HepG2 (cell line): Measurements from ENCODE around the gene ACTR3. TPM values are rescaled to one million over a fixed set of nuclear protein-coding genes. Genes with fewer than 3 reads are reported as not detected.
A peak's percentile ranks its signal among the peaks of the same experiment; 100 is the strongest.

ENCODE experiments used
- ATAC-seq: fragments of 200-7000 bp; cut with Tn5 transposase; 3 replicates; pipeline ENCODE4 v1.9.1; 2020; ENCODE audit warnings: mild to moderate bottlenecking, moderate library complexity
- BruUV-seq: library from RNA; stranded (reverse); fragments of 400-500 nt; replicated peaks from 2 replicates; lab custom pipeline; 2021; lab: Mats Ljungman, UMichigan
- CTCF ChIA-PET: fragments of 300-600 bp; formaldehyde crosslinking; extraction: SDS; loops from one replicate; lab custom pipeline; 2021; ENCODE audit warnings: low total read pairs, inconsistent platforms, low intra/inter-chr PET ratio; lab: Yijun Ruan, JAX
- POLR2A ChIA-PET: fragments of 350-600 bp; sonication (Branson Sonifier 250); formaldehyde crosslinking; loops from one replicate; lab custom pipeline; 2020; ENCODE audit warnings: antibody characterized with exemption, inconsistent platforms; lab: Yijun Ruan, JAX
- DNase-seq: peaks from one replicate; pipeline ENCODE4 v3.0.0-alpha.2; 2015; ENCODE audit warnings: low spot score
- FAIRE-seq: peaks from 3 replicates; lab custom pipeline; 2011; peaks lifted over from hg19 to GRCh38; lab: Jason Lieb, UNC
- H2AFZ ChIP-seq: one replicate; pipeline ENCODE4 v1.6.1; 2011; ENCODE audit warnings: low read length, inconsistent platforms
- H3K27ac ChIP-seq: fragments of 300-600 bp; 3 replicates; pipeline ENCODE4 v1.8.0; 2011; ENCODE audit warnings: mixed run types, mild to moderate bottlenecking, mixed read lengths, low read length, inconsistent platforms; ENCODE audit not compliant: insufficient read depth; ENCODE audit errors: extremely low read length
- H3K27me3 ChIP-seq, 2 experiments: fragments of 200-600 bp in 1 of 2; 2 replicates in 1 of 2; 3 replicates in 1 of 2; pipeline versions ENCODE4 v1.6.0 to v1.8.0; 2011; ENCODE audit warnings: low read length in 2 of 2, mild to moderate bottlenecking in 2 of 2, moderate library complexity in 2 of 2, inconsistent platforms in 1 of 2; ENCODE audit not compliant: insufficient read depth in 2 of 2, control insufficient read depth in 1 of 2
- H3K36me3 ChIP-seq, 2 experiments: fragments of 200-600 bp in 1 of 2; replicated peaks in 1 of 2; 2 replicates in 1 of 2; 3 replicates in 1 of 2; pipeline versions ENCODE4 v1.5.1 to v1.8.0; 2011; ENCODE audit warnings: low read length in 2 of 2, inconsistent platforms in 1 of 2; ENCODE audit not compliant: insufficient read depth in 2 of 2, control insufficient read depth in 1 of 2
- H3K4me1 ChIP-seq: 2 replicates; pipeline ENCODE4 v1.5.1; 2012; ENCODE audit warnings: low read length, inconsistent platforms; ENCODE audit not compliant: insufficient read depth
- H3K4me2 ChIP-seq: 2 replicates; pipeline ENCODE4 v1.6.0; 2011; ENCODE audit warnings: low read depth, low read length, inconsistent platforms
- H3K4me3 ChIP-seq, 3 experiments: fragments of 200-600 bp in 1 of 3; sonication (generic), shearing (Covaris generic) in 1 of 3; replicated peaks in 1 of 3; 2 replicates each; pipeline ENCODE4 v1.5.1; 2011 to 2016; ENCODE audit warnings: low read length in 3 of 3, inconsistent platforms in 2 of 3, low read depth in 2 of 3, mild to moderate bottlenecking in 2 of 3, control low read depth in 1 of 3, mixed read lengths in 1 of 3; ENCODE audit not compliant: insufficient read depth in 1 of 3
- H3K79me2 ChIP-seq: one replicate; pipeline ENCODE4 v1.6.1; 2011; ENCODE audit warnings: low read length, inconsistent platforms; ENCODE audit not compliant: insufficient read depth
- H3K9ac ChIP-seq: 2 replicates; pipeline ENCODE4 v1.6.0; 2011; ENCODE audit warnings: mild to moderate bottlenecking, low read depth, low read length, inconsistent platforms; ENCODE audit not compliant: insufficient read depth
- H3K9me3 ChIP-seq: 2 replicates; pipeline ENCODE4 v1.5.1; 2012; ENCODE audit warnings: mild to moderate bottlenecking, low read length
- H4K20me1 ChIP-seq: 2 replicates; pipeline ENCODE4 v1.6.0; 2011; ENCODE audit warnings: inconsistent platforms, mild to moderate bottlenecking, low read length, moderate library complexity; ENCODE audit not compliant: insufficient read depth
- ARID2 ChIP-seq: sonication (generic); formaldehyde crosslinking; IDR thresholded peaks from 2 replicates; pipeline ENCODE4 v1.8.1; 2022; ENCODE audit warnings: mild to moderate bottlenecking, missing genetic modification reagents, borderline replicate concordance
- CHD4 ChIP-seq: fragments of 200-600 bp; sonication (generic); IDR thresholded peaks from 2 replicates; pipeline ENCODE4 v1.7.0; 2017; ENCODE audit warnings: mild to moderate bottlenecking, low read length, borderline replicate concordance
- ERF ChIP-seq: IDR thresholded peaks from 2 replicates; pipeline ENCODE4 v1.6.1; 2018; ENCODE audit warnings: missing biosample characterization, missing genetic modification reagents
- GATAD1 ChIP-seq: IDR thresholded peaks from 2 replicates; pipeline ENCODE4 v1.6.1; 2016; ENCODE audit warnings: missing genetic modification reagents, missing compliant biosample characterization
- HHEX ChIP-seq: IDR thresholded peaks from 2 replicates; pipeline ENCODE4 v1.6.1; 2016; ENCODE audit warnings: control low read depth
- IRF2 ChIP-seq: IDR thresholded peaks from 2 replicates; pipeline ENCODE4 v1.6.1; 2018; ENCODE audit warnings: missing genetic modification reagents, missing compliant biosample characterization
- MIER3 ChIP-seq: IDR thresholded peaks from 2 replicates; pipeline ENCODE4 v1.6.1; 2016; ENCODE audit warnings: missing compliant biosample characterization, borderline replicate concordance
- RAD51 ChIP-seq: fragments of 450-650 bp; IDR thresholded peaks from 2 replicates; pipeline ENCODE4 v1.6.1; 2016; ENCODE audit warnings: borderline replicate concordance
- REPIN1 ChIP-seq: sonication (generic); formaldehyde crosslinking; IDR thresholded peaks from 2 replicates; pipeline ENCODE4 v1.8.0; 2022; ENCODE audit warnings: missing genetic modification reagents, low read depth, mild to moderate bottlenecking, borderline replicate concordance
- SMAD3 ChIP-seq: sonication (generic); formaldehyde crosslinking; IDR thresholded peaks from 2 replicates; pipeline ENCODE4 v1.4.0; 2020; ENCODE audit warnings: missing genetic modification reagents
- ZNF230 ChIP-seq: sonication (generic); formaldehyde crosslinking; IDR thresholded peaks from 2 replicates; pipeline ENCODE4 v1.4.0; 2020; ENCODE audit warnings: mild to moderate bottlenecking, missing genetic modification reagents
- ZNF557 ChIP-seq: sonication (generic); formaldehyde crosslinking; IDR thresholded peaks from 2 replicates; pipeline ENCODE4 v1.4.0; 2020; ENCODE audit warnings: missing genetic modification reagents
- ZNF629 ChIP-seq: sonication (generic); formaldehyde crosslinking; conservative IDR thresholded peaks from 2 replicates; pipeline ENCODE4 v1.5.0; 2020; ENCODE audit warnings: missing genetic modification reagents
- ZNF709 ChIP-seq: sonication (generic); formaldehyde crosslinking; IDR thresholded peaks from 2 replicates; pipeline ENCODE4 v1.5.0; 2020; ENCODE audit warnings: mild to moderate bottlenecking, missing genetic modification reagents
- WGBS: methylation state at CpG from one replicate; pipeline ENCODE4 v1.1.6; 2017; ENCODE audit warnings: low lambda C conversion rate; 5-methylcytosine and 5-hydroxymethylcytosine counted together
- in situ Hi-C: cut with HindIII; loops from 2 replicates; pipeline ENCODE4 v1.10.0; 2017; ENCODE audit warnings: low pct_unique_long_range_greater_than_20kb; ENCODE audit not compliant: extremely low pct_ligation_motif_present
- intact Hi-C: fragments of 100-400 bp; cut with micrococcal nuclease; formaldehyde crosslinking; loops from one replicate; pipeline ENCODE4 v1.10.0; 2022; ENCODE audit not compliant: unreplicated experiment
- polyA plus RNA-seq, 8 experiments: library from polyadenylated mRNA; depleted of rRNA in 3 of 8; stranded (reverse) in 7 of 8; unstranded in 1 of 8; fragments of >200 nt; fragmentation: Illumina TruSeq in 4 of 8; extraction: Trizol in 4 of 8; gene quantifications; 2 replicates each; pipeline versions ENCODE4 v1.2.1 to v1.2.3, GENCODE V29; 2011 to 2016; ENCODE audit warnings: low read depth in 4 of 8, missing spikeins in 1 of 8, mixed read lengths in 1 of 8; ENCODE audit not compliant: insufficient read depth in 1 of 8
- total RNA-seq, 5 experiments: library from RNA; depleted of rRNA; stranded (reverse); fragments of >200 nt; fragmentation: Illumina TruSeq; extraction: Trizol; gene quantifications; 2 replicates each; pipeline ENCODE4 v1.2.3, GENCODE V29; 2016; ENCODE audit warnings: low read depth in 1 of 5
- TF ChIP-seq, protein P1 (sequence below): IDR thresholded peaks from 2 replicates; pipeline ENCODE4 v1.4.0; 2020; ENCODE audit warnings: mild to moderate bottlenecking, missing genetic modification reagents
- TF ChIP-seq, protein P2 (sequence below): sonication (generic); formaldehyde crosslinking; IDR thresholded peaks from 2 replicates; pipeline ENCODE4 v1.5.0; 2020; ENCODE audit warnings: mild to moderate bottlenecking, low read depth, missing genetic modification reagents, borderline replicate concordance

ACTR3 gene
- total and polyA plus RNA-seq, 2 of the 13 experiments (the other 11 are each of a cell fraction or from before 2014, with no cell fraction given) = 123 to 225 TPM

DNA sequence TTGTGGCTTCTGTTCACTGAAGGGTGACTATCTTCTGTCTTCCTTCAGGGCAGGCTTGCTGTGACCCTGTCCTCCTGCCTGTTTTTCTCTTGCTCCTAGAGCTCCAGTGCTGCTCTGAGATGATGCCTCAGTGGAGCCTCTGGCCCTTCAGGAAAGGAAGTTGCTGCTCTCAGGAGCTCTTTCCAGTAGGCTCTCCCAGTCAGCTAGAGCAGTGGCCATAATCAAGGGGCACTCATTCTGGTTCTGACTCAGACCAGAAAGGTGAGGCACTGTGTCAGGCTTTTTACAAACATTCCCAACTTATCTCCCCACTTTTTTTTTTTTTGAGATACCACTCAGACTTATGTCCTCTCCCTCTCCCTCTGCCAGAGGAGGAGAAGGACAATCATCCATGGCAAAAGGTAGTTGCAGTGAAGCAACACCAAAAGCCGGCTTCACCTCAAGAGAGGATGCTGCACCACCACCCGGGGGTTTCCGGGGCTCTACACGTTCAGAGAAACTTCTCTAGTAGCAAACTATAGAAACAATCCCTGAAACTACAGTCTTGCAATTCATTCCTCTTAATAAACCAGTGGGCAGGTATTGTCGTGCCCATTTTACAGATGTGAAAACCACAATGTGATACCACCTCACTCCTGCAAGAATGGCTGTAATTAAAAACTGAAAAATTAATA lies 115.4 kb downstream of the ACTR3 start:
- peaks cover 56% of the 10 kb centered on the region for H3K4me1 ChIP-seq
- no peak overlapping the region for H3K27ac ChIP-seq
- POLR2A ChIA-PET = no interaction called here
- no peak overlapping the region for H3K4me2 ChIP-seq
- in situ Hi-C loops = no loop called here
- H3K9me3 ChIP-seq = no peaks in the 10 kb centered on the region
- FAIRE-seq = no peak
- H4K20me1 ChIP-seq = no peaks in the 10 kb centered on the region
- no peak for ATAC-seq
- H3K9ac ChIP-seq = no peak overlapping the region
- no peak overlapping the region for H2AFZ ChIP-seq
- 76% methylated on average over 5 of the region's 5 CpGs for WGBS
- CTCF ChIA-PET = no interaction called here
- H3K4me3 ChIP-seq = no peak overlapping the region
- H3K79me2 ChIP-seq = no peaks in the 10 kb centered on the region
- no TSS peak for BruUV-seq
- peak; percentile 68 for TF ChIP-seq ZNF629 (CRISPR knock-in tag)
- no peak for TF ChIP-seq IRF2 (CRISPR knock-in tag)
- TF ChIP-seq ZNF709 (CRISPR knock-in tag) = no peak
- TF ChIP-seq CHD4 = 0 out of 2 replicates have a peak, but pooled peaks have one; percentile 22
- 0 out of 2 replicates have a peak, but pooled peaks have one; percentile 26 for TF ChIP-seq ARID2
- intact Hi-C loops = no loop called here
- H3K27me3 ChIP-seq = no peaks in the 10 kb centered on the region
- DNase-seq = no peak
- no peaks in the 10 kb centered on the region for H3K36me3 ChIP-seq

DNA sequence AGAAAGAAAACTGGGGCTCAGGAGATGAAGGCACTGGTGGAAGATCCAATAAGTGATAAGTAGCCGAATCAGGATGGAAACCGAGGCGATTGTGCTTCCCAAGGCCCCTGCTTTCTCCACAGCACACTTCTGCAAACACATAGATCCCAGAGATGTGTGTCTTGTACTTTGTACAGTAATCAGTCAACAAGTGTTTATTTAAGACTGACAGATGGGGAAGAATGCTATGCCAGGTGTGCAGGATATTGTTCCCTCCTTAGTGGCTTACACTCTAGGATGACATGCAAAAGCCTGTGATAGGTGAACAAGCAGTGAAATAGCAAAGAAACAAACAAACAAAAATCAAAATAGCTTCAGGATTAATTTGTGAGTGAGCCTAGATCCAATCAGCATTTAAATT lies 116.6 kb downstream of the ACTR3 start:
- no TSS peak for BruUV-seq
- H3K4me1 ChIP-seq = peaks cover 57% of the 10 kb centered on the region
- CTCF ChIA-PET = no interaction called here
- no peaks in the 10 kb centered on the region for H4K20me1 ChIP-seq
- H2AFZ ChIP-seq = no peak overlapping the region
- DNase-seq = peak; percentile 86
- no peaks in the 10 kb centered on the region for H3K9me3 ChIP-seq
- peak overlapping the region; percentile 38 for H3K27ac ChIP-seq
- POLR2A ChIA-PET = no interaction called here
- WGBS = 2% methylated on average over 3 of the region's 3 CpGs
- no peaks in the 10 kb centered on the region for H3K79me2 ChIP-seq
- no peaks in the 10 kb centered on the region for H3K27me3 ChIP-seq
- peak; percentile 85 for FAIRE-seq
- peak; percentile 98 for ATAC-seq
- H3K9ac ChIP-seq = no peak overlapping the region
- intact Hi-C loops = no loop called here
- no peak overlapping the region for H3K4me3 ChIP-seq
- in situ Hi-C loops = no loop called here
- H3K4me2 ChIP-seq = peak overlapping the region; percentile 49
- no peaks in the 10 kb centered on the region for H3K36me3 ChIP-seq
- TF ChIP-seq ZNF230 (CRISPR knock-in tag) (no peak), ERF (CRISPR knock-in tag) (peak; percentile 50; the same call in 1 of the 2 replicates), HHEX (peak; percentile 78), ZNF557 (CRISPR knock-in tag) (peak; percentile 80; the same call in 1 of the 2 replicates), SMAD3 (CRISPR knock-in tag) (0 out of 2 replicates have a peak, but pooled peaks have one; percentile 22), MIER3 (peak; percentile 70; the same call in 1 of the 2 replicates), GATAD1 (CRISPR knock-in tag) (0 out of 2 replicates have a peak, but pooled peaks have one; percentile 42), RAD51 (no peak), REPIN1 (peak; percentile 60; the same call in 1 of the 2 replicates)
- TF ChIP-seq, protein P1, sequence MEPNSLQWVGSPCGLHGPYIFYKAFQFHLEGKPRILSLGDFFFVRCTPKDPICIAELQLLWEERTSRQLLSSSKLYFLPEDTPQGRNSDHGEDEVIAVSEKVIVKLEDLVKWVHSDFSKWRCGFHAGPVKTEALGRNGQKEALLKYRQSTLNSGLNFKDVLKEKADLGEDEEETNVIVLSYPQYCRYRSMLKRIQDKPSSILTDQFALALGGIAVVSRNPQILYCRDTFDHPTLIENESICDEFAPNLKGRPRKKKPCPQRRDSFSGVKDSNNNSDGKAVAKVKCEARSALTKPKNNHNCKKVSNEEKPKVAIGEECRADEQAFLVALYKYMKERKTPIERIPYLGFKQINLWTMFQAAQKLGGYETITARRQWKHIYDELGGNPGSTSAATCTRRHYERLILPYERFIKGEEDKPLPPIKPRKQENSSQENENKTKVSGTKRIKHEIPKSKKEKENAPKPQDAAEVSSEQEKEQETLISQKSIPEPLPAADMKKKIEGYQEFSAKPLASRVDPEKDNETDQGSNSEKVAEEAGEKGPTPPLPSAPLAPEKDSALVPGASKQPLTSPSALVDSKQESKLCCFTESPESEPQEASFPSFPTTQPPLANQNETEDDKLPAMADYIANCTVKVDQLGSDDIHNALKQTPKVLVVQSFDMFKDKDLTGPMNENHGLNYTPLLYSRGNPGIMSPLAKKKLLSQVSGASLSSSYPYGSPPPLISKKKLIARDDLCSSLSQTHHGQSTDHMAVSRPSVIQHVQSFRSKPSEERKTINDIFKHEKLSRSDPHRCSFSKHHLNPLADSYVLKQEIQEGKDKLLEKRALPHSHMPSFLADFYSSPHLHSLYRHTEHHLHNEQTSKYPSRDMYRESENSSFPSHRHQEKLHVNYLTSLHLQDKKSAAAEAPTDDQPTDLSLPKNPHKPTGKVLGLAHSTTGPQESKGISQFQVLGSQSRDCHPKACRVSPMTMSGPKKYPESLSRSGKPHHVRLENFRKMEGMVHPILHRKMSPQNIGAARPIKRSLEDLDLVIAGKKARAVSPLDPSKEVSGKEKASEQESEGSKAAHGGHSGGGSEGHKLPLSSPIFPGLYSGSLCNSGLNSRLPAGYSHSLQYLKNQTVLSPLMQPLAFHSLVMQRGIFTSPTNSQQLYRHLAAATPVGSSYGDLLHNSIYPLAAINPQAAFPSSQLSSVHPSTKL (CRISPR knock-in tag) = peak; percentile 93
- TF ChIP-seq, protein P2, sequence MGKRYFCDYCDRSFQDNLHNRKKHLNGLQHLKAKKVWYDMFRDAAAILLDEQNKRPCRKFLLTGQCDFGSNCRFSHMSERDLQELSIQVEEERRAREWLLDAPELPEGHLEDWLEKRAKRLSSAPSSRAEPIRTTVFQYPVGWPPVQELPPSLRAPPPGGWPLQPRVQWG (CRISPR knock-in tag) = no peak
